ENCODE results near the gene TRAF3. TPM values are rescaled to one million over a fixed set of nuclear protein-coding genes. Genes with fewer than 3 reads are reported as not detected.

TRAF3 gene, protein sequence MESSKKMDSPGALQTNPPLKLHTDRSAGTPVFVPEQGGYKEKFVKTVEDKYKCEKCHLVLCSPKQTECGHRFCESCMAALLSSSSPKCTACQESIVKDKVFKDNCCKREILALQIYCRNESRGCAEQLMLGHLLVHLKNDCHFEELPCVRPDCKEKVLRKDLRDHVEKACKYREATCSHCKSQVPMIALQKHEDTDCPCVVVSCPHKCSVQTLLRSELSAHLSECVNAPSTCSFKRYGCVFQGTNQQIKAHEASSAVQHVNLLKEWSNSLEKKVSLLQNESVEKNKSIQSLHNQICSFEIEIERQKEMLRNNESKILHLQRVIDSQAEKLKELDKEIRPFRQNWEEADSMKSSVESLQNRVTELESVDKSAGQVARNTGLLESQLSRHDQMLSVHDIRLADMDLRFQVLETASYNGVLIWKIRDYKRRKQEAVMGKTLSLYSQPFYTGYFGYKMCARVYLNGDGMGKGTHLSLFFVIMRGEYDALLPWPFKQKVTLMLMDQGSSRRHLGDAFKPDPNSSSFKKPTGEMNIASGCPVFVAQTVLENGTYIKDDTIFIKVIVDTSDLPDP
- total RNA-seq, result 8.5 TPM

DNA sequence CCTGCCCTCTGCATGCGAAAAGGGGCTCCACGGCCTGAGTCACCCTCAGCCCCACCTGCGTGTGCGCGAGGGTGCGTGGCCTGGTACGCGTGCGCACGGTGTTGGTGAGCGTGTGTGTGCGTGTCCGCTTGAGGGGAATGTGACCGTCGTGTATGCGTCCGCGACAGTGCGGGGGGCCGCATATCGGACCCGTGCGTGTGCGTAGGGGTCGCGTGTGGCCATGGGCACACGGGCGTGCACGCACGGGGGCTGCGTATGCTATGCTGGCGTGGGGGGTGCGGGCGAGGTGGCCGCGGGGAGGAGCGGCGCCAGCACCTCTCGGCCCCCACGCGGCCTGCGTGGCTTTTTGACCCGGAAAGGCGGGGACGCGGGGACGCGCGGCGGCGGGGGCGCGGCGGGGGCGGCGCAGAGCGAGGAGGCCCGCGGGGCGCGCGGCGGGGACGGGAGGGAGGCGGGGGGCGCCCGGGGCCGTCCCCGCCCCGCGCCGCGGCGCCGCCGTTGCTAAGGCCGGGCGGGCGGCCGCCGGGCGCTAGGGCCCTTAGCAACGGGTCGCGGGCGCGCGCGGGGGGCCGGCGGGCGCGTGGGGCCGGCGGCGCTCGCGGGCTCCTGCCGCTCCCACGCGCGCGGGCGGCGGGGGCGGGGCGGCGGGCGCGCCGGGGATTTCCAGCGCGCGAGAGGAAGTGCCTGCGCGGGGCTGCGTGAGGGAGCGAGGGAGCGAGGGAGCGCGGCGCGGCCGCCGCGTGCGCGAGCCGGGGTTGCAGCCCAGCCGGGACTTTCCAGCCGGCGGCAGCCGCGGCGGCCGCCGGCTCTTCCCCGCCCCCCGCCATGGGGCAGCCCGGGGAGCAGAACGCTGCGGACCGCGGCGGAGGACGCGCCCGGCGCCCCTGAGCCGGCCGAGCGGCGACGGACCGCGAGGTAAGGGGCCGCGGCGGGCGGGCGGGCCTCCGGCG is at the start of gene TRAF3:
Gene TRAF3, plus strand, starts transcription at position 689 of the 950 bp plus-strand sequence. CDS start 92,753 bp downstream, outside the sequence.
- peak; percentile 64 for DNase-seq (ENCODE audit: low spot score)
- ATAC-seq, result peak; percentile 54

DNA sequence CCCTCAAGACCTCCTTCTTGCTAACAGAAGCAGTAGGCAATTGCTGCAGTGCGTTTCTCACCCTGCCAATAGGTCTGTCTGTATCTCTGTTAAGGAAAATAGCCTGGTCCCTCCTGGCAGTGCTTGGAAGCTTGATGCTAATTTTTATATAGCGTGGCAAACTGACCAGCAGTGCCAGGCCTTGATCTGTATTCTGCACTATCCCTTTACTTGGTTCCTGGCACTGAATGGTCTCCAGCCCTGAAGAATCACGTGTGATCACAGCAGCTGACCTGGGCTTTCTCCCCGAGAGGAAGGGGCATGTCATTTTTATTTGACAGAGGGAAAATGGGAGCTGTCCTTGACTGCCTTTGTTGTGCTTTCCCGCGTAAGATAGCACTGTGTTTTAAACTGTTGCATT is 48.7 kb upstream of the TRAF3 start:
- DNase-seq (ENCODE audit: low spot score) (no peak), ATAC-seq (no peak)

DNA sequence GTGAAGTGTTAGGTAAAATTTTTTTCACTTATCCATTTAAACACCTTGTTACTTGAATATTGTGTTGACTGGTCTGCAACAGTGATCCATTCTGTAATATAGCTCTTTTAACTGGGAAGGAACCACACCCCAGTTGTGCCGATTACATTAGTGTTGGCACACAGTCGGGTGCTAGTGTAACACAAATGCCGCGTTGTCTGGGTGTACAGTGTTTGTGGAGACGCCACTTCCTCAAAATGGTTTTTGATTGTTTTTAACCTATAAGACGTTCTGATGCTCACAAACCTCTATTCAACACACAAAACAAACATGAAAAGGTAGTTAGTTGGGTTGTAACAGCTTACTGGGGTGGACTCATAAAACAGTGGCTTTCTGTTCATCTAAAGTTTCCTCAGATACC is 48.0 kb upstream of the TRAF3 start:
- no peak for DNase-seq (ENCODE audit: low spot score)
- ATAC-seq, result no peak

DNA sequence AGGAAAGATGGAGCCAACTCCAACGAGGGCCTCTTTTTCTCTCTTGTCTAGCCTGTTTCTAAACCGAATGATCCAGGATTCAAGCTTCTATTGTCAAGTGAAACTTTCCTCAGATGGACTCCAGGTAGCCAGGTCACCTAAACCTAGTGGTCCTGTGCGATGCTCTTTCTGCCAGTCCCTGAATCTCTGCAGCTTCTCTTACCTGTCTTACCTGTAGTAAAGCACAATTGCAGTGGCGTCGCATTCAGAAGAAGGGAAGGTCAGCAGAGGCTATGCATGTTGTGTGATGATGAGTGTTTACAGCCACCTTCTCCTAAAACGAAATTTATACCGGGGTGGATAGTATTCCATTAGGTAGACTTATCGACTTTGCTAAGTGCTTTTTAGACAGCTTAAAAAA is 47.4 kb upstream of the TRAF3 start:
- ATAC-seq, result no peak
- no peak for DNase-seq (ENCODE audit: low spot score)

DNA sequence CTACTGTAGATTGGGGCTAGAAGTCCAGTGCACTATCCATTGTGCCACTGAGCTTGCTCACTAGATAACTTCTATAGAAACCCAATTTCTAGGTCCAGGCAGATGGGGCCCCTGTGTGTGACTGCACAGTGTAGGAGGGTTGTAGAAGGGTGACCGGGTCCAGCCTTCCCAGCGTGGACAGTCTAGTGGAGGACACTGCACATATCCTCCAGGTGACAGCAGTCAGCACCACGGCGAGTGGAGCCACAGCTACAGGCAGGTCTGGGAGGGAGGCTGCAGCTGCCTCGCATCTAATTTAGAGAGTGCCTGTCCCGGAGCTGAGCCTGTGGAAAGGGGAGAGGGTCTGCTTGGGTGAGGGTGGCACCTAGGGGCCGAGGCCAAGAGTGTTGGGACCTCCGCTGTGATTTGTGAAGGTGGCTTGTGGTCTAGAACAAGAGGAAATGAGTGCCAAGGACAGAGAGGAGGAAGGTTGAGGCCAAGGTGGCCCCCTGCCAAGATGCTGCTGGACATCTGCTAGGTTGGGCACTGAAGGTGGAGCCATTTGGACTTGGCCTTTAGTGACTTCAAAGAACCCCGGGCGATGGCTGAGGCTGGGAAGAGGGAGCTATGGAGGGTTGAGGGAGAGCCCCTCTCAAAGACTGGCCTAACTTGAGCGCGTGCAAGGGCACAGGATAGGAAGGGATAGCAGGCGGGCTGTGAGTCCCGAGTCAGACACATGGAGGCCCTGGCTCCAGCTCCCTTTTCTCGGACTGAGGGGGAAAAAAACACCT is 46.0 kb upstream of the TRAF3 start:
- ATAC-seq (peak; percentile 29), DNase-seq (ENCODE audit: low spot score) (no peak)

DNA sequence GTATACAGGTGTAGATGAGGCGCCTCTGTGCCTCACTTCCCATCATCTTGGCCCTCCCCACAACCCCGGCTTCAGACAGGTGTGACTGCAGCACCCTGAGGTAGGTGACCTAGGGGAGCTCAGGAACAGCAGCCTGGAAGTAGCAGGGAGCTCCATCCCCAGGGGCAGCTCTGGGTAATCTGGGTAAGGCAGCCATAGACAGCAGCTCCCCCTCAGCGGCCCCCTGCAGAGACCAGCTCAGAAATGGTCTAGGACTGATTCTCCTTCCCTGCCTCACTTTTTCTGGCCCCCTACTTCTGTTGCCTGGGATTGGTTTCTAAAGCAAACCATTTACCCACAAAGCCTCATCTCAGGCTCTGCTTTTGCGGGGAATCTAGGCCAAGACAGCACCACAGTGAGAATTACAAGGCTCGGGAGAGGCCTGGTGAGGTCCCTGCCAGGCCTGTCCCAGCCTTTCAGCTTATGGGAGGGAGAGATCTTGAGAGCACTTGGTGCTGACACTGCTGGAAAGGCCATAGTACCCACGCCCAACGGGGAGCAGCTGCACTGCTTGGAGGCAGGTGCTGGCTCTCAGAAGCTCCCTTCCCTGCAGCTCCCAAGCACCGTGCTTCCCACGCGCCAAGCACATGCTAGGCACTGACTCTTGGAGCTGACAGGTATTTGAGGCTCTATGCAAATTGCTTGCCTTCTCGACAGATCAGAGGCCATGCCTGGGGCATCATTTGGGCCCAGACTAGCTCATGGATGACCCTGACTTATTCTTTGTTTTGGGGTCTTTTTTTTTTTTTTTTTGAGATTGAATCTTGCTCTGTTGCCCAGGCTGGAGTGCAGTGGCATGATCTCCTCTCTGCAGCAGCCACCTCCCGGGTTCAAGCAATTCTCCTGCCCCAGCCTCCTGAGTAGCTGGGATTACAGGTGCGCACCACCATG is 45.1 kb upstream of the TRAF3 start:
- DNase-seq (ENCODE audit: low spot score), result no peak
- ATAC-seq, result no peak

DNA sequence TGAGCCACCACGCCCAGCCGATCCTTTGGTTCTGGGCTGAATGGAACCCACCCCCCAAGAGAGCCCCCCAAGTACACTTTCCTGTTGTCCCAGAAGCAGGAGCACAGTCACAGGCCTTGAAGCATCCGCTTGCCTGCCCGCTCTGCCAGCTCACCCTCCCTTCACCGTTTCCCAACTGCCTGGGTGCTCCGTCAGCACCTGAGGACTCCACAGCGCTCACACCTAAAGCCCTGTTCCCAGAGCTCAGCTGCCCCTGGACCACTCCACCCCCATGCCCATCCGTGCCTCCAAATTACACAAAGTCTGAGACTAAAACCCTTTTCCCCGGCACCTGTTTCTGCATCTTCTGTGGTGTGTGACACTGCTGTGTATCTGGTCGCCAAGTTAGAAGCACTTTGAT is 44.3 kb upstream of the TRAF3 start:
- DNase-seq (ENCODE audit: low spot score) (no peak), ATAC-seq (no peak)

DNA sequence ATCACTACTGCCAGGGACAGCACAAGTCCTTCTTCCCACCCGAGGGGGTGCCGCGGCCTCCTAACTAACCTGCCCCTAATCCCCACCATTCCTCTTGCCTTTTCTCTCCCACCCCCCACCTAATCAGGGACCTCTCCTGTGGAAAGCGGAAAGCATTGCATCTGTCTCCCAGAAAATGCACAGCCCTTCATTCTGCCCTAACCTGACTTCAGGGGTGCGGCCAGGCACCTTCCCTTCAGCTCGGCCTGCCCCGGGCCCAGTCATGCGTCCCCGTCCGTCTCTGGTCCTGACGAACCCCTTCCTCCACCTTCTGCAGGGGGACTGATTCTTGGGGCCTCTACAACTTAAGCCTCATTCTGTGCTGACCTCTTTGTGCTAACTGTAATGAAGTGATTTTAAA is 43.9 kb upstream of the TRAF3 start:
- DNase-seq (ENCODE audit: low spot score) (no peak), ATAC-seq (no peak)

DNA sequence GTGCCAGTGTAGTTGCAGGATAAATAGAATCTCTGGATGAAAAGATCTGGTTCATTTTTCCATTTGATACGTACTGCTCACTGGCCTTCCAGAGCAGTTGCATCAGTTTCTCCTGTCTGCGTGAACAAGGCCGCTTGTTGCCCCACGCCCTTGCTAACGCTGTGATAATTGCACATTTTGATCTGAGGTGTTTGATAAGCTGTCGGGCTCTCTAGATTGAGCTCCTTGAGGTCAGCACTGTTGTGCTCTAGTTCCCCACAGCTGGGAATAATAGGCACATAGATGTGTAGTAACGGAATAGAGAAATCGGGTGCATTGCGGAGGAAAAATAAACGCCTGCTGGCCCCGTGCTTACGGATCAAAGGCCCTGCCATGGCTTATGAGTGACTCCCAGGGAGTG is 42.8 kb upstream of the TRAF3 start:
- ATAC-seq, result no peak
- DNase-seq (ENCODE audit: low spot score), result no peak

DNA sequence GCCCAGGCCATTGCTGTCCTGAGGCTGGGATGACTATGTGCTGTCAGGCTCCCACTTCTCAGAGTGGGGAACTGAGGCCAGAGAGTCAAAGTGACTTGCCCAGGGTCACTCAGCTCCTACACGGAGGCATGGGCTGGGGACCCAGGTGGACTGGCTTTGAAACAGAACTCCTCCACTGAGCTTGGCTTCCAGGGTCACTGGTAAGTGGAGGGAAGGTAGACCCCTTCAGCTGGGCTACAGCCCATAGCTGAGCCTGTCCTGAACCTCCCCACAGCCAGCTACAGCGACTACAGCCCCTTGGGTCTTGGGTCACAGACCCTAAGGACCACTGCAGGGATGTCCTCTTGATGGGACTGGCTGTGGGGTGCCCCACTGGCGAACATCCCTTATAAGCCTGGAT is 40.3 kb upstream of the TRAF3 start:
- ATAC-seq (no peak), DNase-seq (ENCODE audit: low spot score) (no peak)

DNA sequence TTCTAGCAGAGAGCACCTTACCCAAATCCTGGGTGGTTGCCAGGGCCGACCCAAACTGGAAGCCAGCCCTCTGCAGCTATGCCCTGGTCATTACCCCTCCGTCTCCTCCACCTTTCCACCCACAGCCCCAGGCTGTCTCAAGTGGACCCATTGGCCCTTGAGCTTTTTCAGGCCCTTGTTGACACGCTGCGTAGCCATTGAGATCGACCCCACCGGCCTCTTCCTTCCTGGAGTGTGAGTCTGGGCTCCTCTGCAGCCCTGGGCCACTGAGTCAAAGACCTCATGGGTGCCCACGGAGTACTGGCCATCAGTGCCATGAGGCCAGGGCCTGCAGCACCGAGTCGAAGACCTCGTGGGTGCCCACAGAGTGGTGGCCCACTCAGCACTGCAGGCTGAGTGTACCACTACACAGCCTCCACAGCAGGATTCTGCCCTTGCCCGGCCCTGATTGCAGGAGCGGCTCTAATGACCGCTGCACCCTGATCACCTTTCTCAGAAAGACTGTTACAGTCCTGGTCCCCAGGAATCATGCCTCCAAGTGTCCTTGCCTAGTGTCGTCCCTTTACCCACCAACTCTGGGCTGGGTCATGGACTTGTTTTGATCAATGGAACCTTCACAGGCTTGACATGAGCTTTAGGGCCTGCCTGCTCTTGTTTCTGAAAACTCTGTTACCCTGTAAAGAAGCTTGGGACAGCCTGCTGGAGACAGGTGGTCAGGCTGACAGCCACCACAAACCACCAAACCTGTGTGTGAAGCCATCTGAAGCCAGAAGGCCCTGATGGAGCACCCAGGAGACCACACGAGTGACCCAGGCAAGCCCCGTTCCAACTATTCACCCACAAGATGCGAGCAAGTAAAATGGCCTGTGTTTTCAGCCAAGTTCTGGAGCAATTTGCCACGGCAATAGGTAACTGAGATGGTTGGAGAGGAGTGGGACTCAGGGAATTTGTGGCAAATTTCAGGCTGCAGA is 39.6 kb upstream of the TRAF3 start:
- ATAC-seq, result no peak
- peak; percentile 41 for DNase-seq (ENCODE audit: low spot score)

DNA sequence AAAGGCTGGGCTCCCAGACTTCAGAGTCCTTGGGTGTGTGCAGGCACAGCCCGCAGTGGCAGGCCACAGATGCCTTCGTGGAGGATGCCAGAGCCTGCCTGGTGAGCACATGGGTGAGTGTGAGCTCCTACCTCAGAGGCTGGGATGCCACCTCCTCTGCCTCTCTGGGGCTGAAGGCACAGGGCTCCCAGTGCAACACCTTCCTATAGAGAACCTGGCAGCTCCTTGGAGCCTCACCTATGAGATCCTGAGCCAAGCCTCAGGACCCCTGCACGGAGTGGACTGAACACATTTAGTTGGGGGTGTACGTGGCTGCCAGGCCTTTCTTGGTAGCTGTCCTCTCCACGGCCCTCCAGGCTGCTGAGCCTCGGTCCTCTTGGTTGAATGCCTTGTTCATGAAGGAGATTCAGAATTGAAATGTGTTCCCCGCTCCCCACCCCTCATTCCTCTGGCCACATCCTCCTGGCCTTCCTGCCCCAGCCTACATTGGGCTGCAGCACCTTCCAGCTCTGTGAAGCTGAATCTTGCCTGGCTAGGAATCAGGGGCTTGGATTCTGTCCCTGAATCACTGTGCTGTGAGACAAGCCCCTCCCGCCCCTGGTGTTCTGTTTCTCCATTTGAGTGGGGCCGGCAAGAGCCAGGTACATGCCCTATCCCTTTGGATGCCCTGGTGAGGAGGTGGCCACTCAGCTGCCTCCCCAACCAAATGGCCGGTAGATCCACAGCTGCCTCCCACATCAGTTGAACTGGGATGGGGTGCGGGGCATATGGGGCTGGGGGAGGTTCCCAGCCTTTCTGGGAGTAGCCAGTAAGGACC is 38.7 kb upstream of the TRAF3 start:
- ATAC-seq (no peak), DNase-seq (ENCODE audit: low spot score) (no peak)

DNA sequence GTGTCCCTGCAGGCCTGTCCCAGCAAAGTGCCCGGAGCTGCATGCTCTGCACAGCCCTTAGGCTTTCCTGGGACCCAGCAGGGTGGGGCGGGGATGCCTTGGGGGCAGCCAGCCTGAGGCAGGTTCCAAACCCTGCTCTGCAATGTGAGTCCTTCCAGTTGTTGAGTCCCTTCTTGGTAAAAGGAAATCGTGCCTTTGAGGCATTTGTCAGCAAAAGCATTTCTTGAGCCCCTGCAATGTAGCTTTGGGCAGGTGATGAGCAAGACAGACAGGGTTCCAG is 38.1 kb upstream of the TRAF3 start:
- ATAC-seq, result no peak
- DNase-seq (ENCODE audit: low spot score), result no peak

DNA sequence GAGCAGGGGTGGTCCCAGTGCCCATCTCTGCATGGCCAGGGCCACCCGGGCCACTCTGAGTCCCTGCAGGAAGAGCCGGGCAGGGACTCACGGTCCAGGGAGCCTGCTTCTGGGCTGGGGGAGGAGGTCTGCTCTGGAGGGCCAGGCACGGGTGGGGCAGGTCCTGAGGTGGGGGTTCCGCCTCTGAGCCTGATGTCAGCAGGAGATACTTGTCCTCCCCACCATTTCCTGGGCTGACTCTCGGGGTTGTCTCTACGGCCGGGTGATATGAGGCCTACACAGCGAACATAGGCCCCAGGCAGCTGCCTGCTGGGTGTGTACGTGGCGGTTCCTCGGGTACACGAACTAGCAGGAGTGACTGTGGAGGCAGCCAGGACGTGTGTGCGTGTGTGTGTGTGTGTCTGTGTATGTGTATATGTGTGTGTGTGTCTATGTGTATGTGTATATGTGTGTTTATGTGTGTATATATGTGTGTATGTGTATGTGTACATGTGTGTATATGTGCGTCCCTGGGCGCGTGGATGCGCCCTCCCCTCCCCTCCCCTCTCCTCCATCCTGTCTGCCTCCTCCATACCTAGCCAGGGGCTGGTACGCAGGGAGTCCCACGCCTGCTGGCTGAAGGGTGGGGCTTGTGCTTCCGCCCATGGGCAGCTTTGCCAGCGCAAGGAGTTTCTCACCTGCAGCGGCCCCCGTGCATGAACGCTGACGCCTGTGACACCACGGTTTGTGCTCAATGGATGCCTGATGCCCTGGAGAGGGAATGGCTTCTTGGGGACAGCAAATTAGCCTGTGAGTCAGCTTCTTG is 30.4 kb upstream of the TRAF3 start:
- no peak for ATAC-seq
- no peak for DNase-seq (ENCODE audit: low spot score)

DNA sequence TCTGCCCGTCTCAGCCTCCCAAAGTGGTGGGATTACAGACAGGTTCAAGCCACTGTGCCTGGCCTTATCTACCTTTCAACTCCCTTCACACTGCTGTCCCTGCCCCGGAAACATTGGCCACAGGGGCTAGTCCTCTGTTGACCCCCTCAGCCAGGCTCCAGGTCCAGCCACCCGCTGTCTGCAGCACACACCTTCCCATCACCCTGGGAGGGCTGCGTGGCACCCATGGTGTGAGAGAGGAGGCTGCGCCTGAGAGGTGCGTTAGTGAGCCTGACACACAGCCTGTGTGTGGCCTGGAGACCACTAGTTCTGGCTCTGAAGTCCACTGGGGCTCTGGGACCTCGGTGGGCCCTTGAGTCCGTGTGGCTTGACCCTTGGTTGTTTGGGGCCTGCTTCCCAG is 28.4 kb upstream of the TRAF3 start:
- no peak for ATAC-seq
- no peak for DNase-seq (ENCODE audit: low spot score)

DNA sequence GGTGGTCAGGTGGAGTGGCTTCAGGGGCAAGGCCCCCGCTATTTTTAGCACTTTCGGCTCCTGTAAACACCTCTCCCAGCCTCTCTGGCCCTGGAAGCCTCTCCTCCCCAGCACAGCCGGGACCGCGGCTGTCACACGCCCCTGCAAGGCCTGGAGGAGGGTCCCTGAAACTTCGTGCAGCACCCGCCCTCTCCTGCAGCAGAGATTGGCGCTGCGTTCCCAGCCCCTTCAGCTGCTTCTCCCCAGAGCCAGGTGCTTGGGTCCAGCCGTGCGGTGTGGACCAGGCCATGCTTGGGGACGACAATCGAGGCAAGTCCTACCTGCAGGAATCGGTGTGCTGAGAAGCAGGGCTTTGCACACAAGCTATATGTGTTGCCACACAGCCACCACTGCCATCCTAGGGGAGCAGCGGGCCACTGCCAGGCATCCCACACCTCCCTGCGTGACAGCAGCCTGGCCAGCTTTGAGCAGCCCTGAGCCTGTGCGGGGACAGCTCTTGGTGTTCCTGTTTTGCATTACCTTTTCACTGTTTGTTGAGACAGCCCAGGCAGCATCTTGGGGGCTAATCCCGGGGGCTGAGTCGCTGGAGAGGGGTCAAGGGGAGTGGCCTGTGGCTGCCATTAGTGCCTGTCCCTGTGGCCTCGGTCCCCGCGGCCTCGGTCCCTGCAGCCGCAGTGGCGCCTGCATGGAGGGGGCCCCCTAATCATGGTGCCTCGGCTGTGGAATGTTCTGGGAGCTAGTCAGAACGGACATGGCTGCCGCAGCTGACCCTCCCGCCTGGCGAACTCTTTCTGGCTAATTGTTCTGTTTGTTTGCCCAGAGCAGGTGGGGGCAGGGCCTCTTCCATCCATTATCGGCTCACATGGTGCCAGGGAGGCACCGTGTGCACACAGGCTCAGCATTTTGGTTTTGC is 27.6 kb upstream of the TRAF3 start:
- ATAC-seq, result no peak
- DNase-seq (ENCODE audit: low spot score), result no peak

Data from left lobe of liver (tissue), 2 donors.